Activated CD4-positive, alpha-beta T cell treated with anti-CD3 and anti-CD28 coated beads, Interleukin-2, amount 50 U/mL, for 1 hour (primary cell): ENCODE results near the gene PLSCR4.

Experiments
- DNase-seq: peaks from one replicate; pipeline ENCODE4 v3.0.0-alpha.2; 2020

Gene PLSCR4

GRCh38 chr3:146159616-146160320 is 91.1 kb downstream of the PLSCR4 start:
- no peak for DNase-seq

DNA sequence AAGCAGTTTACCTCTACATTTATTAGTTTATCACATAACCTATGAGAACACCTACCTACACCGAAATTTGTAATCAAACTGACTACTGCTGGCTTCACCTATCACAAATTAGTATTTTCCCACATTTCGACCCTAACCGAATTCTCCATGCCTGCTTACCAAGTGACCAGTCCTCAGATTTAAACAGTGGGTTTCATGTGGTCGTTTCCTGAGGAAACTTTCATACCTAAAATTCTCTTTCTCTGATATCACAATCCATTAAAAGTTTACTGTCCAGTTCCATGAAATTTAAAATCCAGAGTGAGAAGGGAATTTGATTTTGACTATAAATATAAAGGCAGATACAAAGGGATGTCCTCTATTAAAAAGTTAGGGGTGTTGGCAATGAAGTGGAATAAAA is 91.9 kb downstream of the PLSCR4 start:
- no peak for DNase-seq

DNA sequence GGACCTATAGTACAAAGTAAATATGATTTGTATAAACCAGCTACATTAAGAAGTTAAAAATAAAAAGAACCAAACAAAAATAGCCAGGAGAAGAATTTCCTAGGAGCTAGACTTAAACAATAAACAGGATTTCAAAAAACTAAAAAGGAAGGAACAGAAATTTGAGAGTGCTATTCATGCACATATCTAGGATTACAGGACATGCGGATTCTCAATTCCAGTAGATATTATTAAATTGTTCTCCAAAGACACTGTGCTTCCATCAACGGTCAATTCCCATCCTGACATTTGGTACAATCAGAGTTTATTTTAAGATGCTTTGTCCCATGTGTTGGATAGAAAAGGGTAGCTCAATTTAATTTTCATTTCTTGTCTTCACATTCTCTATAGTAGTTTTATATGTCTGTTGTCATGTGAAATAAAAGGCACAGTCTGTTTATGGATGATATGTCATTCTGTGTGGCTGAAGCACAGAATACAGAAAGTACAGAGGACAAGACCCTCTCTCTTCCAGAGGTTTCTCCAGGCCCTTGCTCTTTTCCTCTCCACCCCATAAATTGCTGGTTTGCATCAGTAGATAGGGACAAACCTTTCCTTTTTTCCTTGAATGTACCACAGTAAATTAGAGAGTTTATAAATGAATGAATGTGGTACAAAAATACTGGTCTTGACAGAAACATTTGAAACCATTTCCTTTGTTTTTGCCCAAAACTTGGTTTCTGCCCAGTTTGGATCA is 93.4 kb downstream of the PLSCR4 start:
- DNase-seq, result no peak

DNA sequence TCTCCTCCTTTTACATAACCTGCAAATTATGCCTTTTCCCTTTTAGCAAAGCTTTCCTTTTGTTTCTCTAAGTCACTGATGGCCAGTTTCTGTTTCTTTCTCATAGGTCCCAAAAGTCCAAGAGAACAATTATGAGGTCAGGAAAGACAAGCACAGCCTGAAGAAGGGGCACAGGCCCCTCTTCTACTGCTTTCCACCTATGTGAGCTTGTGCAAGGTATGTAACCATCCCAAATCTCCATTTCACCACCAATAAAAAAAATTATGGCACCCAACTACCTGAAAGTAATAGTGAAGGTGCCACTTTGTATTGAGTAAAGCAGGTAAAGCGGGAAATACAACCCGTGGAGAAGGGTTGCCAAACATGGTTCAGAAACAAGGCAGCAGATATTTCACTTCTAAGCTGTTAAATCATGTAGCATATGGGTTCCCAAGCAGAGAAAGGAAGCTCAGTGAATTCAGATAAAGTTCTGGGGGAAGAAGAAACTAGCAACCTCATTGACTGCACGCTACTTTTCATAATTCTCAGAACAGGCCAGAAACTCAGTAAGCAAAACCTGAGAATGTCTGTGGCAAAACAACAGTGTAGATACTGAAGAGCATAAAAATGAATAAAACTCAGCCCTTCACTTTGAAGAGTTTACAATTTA is 94.1 kb downstream of the PLSCR4 start:
- DNase-seq, result no peak

GRCh38 chr3:146156095-146156494 is 94.8 kb downstream of the PLSCR4 start:
- DNase-seq, result no peak

GRCh38 chr3:146154995-146155394 is 95.9 kb downstream of the PLSCR4 start:
- no peak for DNase-seq

DNA sequence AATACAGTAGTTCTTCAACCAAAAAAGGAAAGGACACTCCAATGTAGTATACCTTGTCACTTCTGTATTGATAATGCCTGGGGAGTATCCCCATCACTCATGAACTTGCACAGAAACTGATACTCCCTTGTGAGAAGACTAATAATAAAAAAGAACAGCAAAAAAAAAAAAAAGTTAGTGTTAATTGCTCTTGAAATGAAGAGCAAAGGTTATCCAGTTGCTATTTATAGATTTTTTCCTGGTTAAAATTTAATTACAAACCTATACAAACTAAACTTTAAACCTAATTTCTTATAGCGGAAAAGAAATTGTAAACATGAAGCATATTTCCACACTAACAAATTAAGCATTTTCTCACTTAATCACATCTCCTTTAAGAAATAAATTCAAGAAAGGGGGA is 96.6 kb downstream of the PLSCR4 start:
- DNase-seq, result no peak

DNA sequence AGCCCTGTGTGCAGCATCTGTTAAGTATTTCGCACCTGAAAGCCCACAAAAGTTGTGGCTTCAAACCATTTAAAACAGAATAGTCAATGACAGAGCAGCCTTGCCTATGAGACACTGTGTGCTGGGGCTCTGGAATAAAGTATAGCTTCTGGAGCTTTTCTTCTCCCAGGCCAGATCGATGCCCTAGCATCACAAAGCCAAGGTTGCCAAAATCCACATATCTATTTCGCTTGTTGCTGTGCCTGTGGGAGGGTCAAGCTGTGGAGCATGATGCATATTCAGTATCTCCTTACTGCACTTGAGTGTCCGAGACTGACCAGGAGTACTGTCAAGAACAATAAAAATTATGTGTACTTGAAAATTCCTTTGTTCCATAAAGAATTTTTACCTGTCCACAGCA is 97.5 kb downstream of the PLSCR4 start:
- DNase-seq, result no peak

- no peak for DNase-seq
Measured at GRCh38 chr3:146152834-146153233, 98.1 kb downstream of the PLSCR4 start.

DNA sequence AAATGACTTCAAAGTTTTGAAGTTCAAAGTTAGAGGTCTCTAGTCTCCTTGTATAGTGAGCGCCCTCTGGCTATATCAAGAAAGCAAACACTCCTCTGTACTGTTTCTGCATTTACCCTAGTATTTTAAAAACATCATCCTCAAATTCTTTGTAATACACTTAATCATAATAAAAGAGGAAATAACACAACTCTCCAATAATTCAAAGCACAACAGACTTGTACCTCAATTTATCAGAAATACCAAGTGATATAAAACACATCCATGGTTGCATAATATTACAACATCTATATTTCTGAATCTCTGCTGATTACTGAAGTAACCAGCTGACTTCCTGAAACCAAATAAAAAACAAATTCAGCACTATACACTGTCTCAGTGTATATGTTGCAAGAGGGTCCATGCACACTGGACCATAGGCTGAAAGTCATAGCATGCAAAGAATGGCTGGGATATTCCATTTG is 102.4 kb downstream of the PLSCR4 start:
- DNase-seq, result no peak

- no peak for DNase-seq
Measured at GRCh38 chr3:146145642-146146041, 105.3 kb downstream of the PLSCR4 start.

DNA sequence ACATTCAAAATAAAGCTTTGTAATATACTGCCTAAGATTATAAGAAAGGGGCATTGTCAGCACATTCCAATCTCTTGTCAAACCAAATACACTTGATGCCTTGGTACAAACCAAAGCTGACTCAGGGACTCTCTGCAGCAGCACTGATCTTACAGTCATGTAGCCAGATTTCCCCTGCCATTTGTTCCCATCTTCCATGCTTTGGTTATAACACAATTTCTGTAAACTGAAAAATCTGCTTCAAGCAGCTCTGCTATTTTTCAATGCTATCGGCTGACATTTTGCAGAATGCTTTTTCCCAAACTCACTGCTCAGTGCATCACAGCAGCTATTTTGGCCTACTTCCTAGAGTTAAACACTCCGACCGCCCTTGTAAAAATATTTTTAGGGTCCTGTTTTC is 108.1 kb downstream of the PLSCR4 start:
- DNase-seq, result no peak
